Effector CD8-positive, alpha-beta T cell (primary cell): Measurements from ENCODE around the gene MICAL2.

Experiments
- DNase-seq: peaks from one replicate; lab custom pipeline; 2025; lab: John Stamatoyannopoulos, UW

MICAL2 gene

GRCh38 chr11:12271241-12271640 is 160.9 kb downstream of the MICAL2 start:
- DNase-seq: no peak

- DNase-seq: no peak
These were observed 161.5 kb downstream of the MICAL2 start for GRCh38 chr11:12271826-12272366.

- DNase-seq: no peak
These were observed 162.6 kb downstream of the MICAL2 start for GRCh38 chr11:12272821-12273617.

- DNase-seq: no peak
These were observed 163.2 kb downstream of the MICAL2 start for GRCh38 chr11:12273618-12273995.

GRCh38 chr11:12274056-12274455 is 163.7 kb downstream of the MICAL2 start:
- no peak for DNase-seq

GRCh38 chr11:12274558-12275197 is 164.3 kb downstream of the MICAL2 start:
- no peak for DNase-seq

- DNase-seq: no peak
These were observed 165.4 kb downstream of the MICAL2 start for GRCh38 chr11:12275818-12276217.

- no peak for DNase-seq
These were observed 166.0 kb downstream of the MICAL2 start for GRCh38 chr11:12276356-12276755.

GRCh38 chr11:12276831-12277475 is 166.6 kb downstream of the MICAL2 start:
- DNase-seq: no peak

- DNase-seq: no peak
These were observed 168.6 kb downstream of the MICAL2 start for GRCh38 chr11:12278766-12279671.

- no peak for DNase-seq
These were observed 169.3 kb downstream of the MICAL2 start for GRCh38 chr11:12279672-12280108.

- no peak for DNase-seq
These were observed 169.9 kb downstream of the MICAL2 start for GRCh38 chr11:12280199-12280837.

- DNase-seq: no peak
These were observed 170.6 kb downstream of the MICAL2 start for GRCh38 chr11:12280838-12281565.

GRCh38 chr11:12281571-12282478 is 171.4 kb downstream of the MICAL2 start:
- DNase-seq: peak; percentile 79

- no peak for DNase-seq
These were observed 172.3 kb downstream of the MICAL2 start for GRCh38 chr11:12282676-12283075.

- no peak for DNase-seq
These were observed 174.1 kb downstream of the MICAL2 start for GRCh38 chr11:12284316-12285050.

GRCh38 chr11:12285106-12285505 is 174.7 kb downstream of the MICAL2 start:
- no peak for DNase-seq

GRCh38 chr11:12285811-12286222 is 175.4 kb downstream of the MICAL2 start:
- no peak for DNase-seq

- DNase-seq: no peak
These were observed 176.2 kb downstream of the MICAL2 start for GRCh38 chr11:12286606-12287005.
